ENCODE data around the gene CDC7. TPM values are rescaled to one million over a fixed set of nuclear protein-coding genes. Genes with fewer than 3 reads are reported as not detected.

The CDC7 gene
- total RNA-seq, 1 experiment from 2014 or later, result 41.6 TPM

- no peak overlapping the region for H3K27ac ChIP-seq (ENCODE audit: insufficient read length, low read depth, low read length)
- no peaks in the 10 kb centered on the region for H3K23me2 ChIP-seq (ENCODE audit: insufficient read length, low read depth, low read length, poor library complexity, severe bottlenecking)
- Mint-ChIP-seq H3K27ac (no peak overlapping the region), H3K36me3 (ENCODE audit: insufficient read depth in 1 of 3, low read depth in 3 of 3) (no peaks in the 10 kb centered on the region; a peak in 1 of 7 replicates), H3K4me1 (peaks cover 8 to 9% of the 10 kb centered on the region in 2 experiments), H3K4me3 (no peak overlapping the region), H3K27me3 (ENCODE audit: low read depth) (no peaks in the 10 kb centered on the region; the same call in 1 of the 2 replicates), H3K9me3 (peaks cover 0 to 3% of the 10 kb centered on the region in 2 experiments; a peak in 1 of 5 replicates)
- H3K9ac ChIP-seq (ENCODE audit: extremely low read depth, insufficient read length, low read length), result no peak overlapping the region
- H3K18ac ChIP-seq (ENCODE audit: insufficient read length, low read depth, low read length), result no peak overlapping the region
- no peak for TF ChIP-seq CTCF (conservative IDR thresholded peaks at IDR 0.05)
- H4K8ac ChIP-seq (replicated peaks; ENCODE audit: insufficient read length, low read depth, low read length), result no peak overlapping the region
- no peak overlapping the region for H3K14ac ChIP-seq (ENCODE audit: insufficient read depth, low read length)
- H4K20me1 ChIP-seq (ENCODE audit: control insufficient read depth, insufficient read depth, insufficient read length), result no peaks in the 10 kb centered on the region
- H2BK20ac ChIP-seq (ENCODE audit: low read depth, low read length, poor library complexity, severe bottlenecking), result no peak overlapping the region
- H2AFZ ChIP-seq (ENCODE audit: low read length), result no peak overlapping the region
- H3K79me1 ChIP-seq (ENCODE audit: insufficient read depth, low read depth, low read length, poor library complexity, severe bottlenecking), result no peaks in the 10 kb centered on the region
- no peak overlapping the region for H3T11ph ChIP-seq (ENCODE audit: low read length)
- H2BK5ac ChIP-seq (ENCODE audit: insufficient read length, low read length), result no peak overlapping the region
- H3K4me2 ChIP-seq (ENCODE audit: insufficient read depth, insufficient read length, low read length), result no peak overlapping the region
- H2BK120ac ChIP-seq (ENCODE audit: low read depth, low read length, poor library complexity, severe bottlenecking), result no peak overlapping the region
- H4K5ac ChIP-seq (ENCODE audit: insufficient read length, low read depth, low read length), result no peak overlapping the region
- no peak overlapping the region for H3K4ac ChIP-seq (ENCODE audit: low read depth, low read length)
- no peaks in the 10 kb centered on the region for H3K79me2 ChIP-seq (ENCODE audit: insufficient read depth, low read length)
- H3K56ac ChIP-seq (ENCODE audit: insufficient read length, low read depth, low read length), result no peak overlapping the region
- H3K23ac ChIP-seq (ENCODE audit: insufficient read length, low read depth, low read length), result no peak overlapping the region
- H2AK5ac ChIP-seq (ENCODE audit: insufficient read length, low read length), result no peak overlapping the region
- no peak overlapping the region for H2BK15ac ChIP-seq (ENCODE audit: low read depth, low read length)
- no peak overlapping the region for H2BK12ac ChIP-seq (ENCODE audit: insufficient read length, low read depth, low read length)
- no CpG with 5 or more reads among the region's 5 CpGs for WGBS (ENCODE audit: extremely low coverage, insufficient read length, low lambda C conversion rate)
- no peaks in the 10 kb centered on the region for H3K27me3 ChIP-seq (ENCODE audit: insufficient read depth, low read length)
- no peak for DNase-seq
- H3K9me3 ChIP-seq (ENCODE audit: control insufficient read depth, low read depth, low read length), result no peaks in the 10 kb centered on the region
- H3K4me1 ChIP-seq (ENCODE audit: insufficient read depth, low read length), result no peaks in the 10 kb centered on the region
- H4K91ac ChIP-seq (ENCODE audit: insufficient read length, low read depth, low read length), result no peak overlapping the region
Observed at GRCh38 chr1:91557039-91557690, 56.5 kb downstream of the CDC7 start.
